Activated CD8-positive, alpha-beta memory T cell treated with anti-CD3 and anti-CD28 coated beads for 48 hours (primary cell): ENCODE measurements around the gene PKIB.
"Not testable (repeated sequence)": the region's sequence is repeated elsewhere in the genome, so short reads cannot be mapped to it uniquely, and the experiment has no call there.

Experiments used
- DNase-seq, 3 experiments: peaks; one replicate each; pipeline ENCODE4 v3.0.0-alpha.2; 2020; ENCODE audit warnings: low read depth in 2 of 3, low spot score in 2 of 3

The PKIB gene

DNA sequence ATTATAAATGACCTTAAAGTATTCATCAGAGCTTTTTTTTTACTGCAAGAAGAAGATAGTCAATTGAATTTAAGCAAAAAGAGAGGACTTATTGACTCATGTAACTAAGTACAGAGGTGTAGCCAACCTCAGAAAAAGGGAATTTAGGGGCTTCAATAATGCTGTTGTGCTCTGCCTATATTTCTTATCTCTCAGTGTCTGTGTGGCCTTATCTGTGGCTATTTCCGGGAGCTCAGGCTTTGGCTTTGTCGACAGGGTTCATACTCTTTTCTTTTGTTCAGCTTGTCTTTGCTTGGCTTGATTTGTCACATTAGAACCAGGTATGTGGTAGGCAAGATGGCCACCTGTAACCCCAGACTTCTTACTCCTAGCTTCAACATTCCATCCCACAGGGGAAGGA, 130.7 kb downstream of the PKIB start:
- DNase-seq, result no peak

DNA sequence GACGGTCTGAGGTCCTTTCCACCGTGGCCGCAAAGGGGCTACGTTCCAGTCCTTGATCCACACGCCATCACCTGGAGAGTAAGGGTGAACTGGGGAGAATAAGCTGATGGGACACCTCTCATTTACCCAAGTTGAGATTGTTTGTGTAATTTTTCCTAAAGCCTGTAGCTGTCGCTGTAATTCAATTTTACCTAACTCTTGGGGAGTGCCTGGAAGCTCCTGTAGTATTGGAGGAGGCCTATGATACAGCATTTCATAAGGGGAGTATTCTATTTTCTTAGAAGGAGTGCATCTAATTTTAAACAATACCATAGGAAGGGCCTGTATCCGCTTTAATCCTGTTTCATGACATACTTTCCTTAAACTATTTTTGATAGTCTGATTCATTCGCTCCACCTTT, 134.0 kb downstream of the PKIB start:
- DNase-seq, result not testable (repeated sequence)

DNA sequence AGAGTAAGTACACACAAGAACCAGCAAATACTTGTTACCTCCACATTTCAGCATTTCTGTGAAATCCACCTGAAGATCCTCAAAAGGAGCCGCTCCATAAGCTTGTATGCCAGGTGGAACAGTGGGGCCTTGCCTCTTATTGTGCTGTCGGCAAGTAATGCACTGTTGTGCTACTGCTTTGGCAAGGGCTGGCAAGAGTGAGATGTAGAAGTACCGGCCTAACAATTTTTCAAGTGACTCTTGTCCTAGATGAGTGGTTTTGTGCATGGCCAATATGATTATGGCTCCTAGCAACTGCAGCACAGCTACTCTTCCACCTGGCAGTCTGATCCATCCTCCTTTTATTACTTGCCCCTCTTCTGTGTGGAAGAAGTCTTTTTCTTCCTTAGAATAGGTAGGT, 134.7 kb downstream of the PKIB start:
- not testable (repeated sequence) for DNase-seq

DNA sequence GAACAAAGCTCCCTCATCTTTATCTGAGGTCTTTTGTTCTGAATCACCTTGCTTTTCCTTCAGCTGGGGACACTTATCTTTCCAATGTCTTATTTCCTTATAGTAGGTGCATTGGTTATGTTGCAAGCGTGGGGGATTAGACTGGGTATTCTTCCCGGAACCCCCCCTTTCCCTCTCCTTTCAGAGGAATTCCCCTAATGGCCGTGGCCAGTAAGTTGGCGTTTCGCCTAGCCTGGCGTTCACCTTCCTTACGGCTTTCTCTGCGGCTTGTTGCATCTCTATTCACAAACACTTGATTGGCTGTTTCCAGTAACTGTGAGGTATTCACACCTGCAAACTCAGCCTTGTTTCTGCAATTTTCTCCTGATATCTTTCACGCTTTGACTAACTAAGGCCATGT, 136.5 kb downstream of the PKIB start:
- no peak for DNase-seq

DNA sequence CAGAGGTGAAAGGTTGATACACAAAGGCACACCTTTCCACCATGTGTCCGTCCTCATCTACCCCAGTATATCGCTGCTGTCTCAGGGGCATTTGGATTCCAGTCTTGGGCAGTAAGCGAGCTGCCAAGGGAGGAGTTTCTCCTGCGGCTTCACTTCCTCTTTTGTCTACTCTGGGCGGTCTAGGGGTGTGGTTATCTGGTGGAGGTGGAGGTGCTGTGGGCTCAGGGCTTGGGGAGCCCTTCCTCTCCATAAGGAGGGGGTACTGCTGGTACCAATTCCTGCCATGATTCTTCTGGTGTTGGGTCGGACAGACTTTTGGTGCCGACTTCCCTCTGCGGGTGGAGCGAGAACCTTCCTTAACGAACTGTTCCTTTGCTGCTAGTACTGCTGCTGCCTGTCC, 137.4 kb downstream of the PKIB start:
- no peak for DNase-seq

DNA sequence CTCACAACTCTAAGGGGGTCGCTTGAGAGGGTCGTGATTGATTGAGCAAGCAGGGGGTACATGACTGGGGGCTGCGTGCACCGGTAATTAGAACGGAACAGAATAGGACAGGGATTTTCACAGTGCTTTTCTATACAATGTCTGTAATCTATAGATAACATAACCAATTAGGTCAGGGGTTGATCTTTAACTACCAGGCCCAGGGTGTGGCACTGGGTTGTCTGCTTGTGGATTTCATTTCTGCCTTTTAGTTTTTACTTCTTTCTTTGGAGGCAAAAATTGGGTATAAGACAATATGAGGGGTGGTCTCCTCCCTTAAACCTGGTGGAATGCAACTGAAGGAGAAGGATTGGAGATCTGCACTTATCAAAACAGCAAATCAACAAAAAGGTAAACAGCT, 138.7 kb downstream of the PKIB start:
- DNase-seq, result not testable (repeated sequence)

DNA sequence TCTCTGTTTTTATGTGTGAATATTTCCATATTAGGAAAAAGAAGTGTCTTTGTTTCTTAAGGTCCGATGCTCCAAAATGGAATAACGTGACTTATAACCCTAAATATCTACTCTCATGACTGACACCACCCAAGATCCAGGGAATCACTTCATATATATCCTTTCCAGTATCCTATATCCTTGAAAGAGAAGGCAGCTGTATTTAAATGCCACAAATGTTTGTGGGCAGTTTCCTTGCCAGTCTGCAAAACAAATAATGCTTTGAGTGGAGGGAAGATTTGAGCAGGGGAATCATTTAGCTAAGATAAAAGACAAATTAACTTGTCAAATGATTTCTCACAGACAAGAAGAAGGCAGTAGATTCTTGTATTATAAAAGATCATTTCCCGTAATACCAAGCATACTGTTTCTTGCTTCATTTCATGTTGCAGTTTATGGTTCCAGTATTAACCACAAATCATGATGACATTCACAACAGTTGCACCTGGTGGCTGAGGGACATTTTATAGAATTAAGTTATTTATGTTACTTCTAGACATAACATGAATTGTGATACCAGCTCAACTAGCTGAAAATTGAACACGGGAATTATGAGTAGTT, 139.3 kb downstream of the PKIB start:
- no peak for DNase-seq

DNA sequence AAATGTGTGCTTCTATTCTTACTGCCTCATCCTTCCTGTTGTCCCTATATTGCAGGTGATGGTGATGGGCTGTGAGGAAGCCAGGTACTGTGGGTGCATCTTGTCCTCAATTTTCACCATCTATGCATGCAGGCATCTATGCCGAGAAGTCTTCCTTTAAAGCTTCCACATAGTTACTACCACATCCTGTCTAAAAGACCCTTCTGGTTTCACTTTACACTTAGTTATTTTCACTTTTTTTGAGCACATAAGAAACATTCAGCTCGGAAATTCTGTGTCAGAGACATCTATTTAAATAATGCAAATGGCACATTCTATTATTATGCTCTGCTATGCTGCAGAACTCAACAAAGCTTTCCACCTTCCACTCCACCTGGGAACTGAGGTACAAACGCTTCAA, 141.1 kb downstream of the PKIB start:
- no peak for DNase-seq

DNA sequence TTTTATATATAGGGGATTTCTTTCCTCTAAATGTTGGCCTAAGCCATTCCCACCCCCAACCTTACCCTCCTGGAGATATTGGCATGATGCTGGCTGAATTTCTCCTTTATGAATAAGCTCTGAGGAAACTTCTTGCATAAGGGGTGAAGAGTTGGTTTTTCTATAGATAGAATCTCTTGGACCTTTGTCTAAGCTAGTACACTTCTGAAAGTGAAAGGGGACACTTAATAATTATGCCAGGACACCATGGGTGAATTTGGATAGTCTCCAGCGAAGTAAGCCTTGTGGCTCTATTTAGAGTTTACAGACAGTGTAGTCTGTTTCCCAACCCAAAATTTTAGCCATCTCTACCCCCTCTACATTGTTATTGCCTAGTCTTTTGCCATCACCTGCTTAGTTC, 142.3 kb downstream of the PKIB start:
- DNase-seq, result no peak

DNA sequence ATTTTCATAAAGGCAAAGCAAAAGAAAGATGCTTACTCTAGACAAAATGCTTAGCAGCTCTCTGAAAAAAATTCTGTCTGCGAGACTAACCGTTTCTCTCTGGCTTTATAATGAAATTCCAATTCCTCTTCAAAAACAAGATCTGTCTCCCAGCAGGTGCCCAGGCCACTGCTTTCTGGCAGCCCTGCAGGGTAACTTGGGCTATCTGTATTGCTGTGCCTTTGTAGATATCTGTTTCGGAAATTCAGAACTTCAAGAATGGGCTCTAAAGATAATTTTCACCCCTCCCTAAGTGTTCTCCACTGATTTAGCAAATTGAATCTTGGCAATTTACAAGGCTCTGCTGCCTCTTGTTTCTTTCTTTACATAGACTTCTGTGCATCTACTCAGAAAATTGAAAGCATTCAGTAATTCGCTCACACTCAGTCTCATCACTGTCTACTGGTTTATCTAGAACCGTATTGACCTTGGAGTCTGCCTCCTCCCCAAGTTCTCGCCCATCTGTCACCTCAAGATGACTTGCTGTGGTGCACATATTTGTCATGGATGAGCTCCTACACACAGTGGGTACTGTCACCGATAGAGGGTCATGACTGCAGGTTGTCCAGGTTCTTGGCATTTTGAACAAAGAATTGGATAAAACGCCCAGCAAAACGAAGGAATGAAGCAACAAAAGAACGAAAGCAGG, 142.9 kb downstream of the PKIB start:
- DNase-seq, result no peak

DNA sequence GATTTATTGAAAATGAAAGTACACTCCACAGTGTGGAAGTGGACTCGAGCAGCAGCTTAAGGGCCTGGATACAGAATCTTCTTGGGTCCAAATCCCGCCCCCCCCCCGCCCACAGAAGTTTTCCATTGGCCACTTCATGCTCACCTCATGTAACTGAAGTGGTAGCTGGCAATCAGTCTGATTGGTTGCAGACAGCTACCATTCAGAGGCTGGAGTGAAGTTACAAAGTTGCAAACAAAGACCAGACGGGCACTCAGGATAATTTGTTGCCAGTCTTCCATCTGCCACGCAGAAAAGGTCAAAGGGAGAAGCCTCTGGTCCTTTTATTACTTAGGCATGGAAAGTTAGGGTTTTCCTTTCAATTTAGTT, 143.5 kb downstream of the PKIB start:
- no peak for DNase-seq

DNA sequence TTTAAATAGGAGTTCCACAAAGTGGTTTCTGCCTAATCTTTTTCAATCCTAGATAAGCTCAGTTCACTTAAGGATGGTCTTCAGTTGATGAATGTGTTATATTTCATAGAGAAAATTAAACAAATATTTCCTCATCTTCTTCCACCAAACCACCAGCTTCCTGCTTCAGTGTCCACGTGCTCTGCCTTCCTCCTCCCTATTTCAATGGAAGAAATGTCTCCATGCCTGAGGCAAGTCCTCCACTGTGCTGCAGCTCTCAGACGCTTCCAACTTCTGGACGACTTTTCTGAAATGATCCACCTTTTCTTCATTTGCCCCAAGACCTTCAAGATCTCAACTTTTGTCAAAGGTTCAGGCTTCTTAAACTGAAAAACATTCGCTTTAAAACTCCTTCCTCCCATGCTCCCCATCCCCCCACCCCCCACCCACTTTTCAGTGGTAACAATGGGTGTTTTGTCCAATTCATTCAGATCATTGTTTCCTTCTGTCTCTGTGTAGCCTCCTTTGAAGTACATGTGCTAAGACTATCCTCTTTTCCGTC, 144.1 kb downstream of the PKIB start:
- DNase-seq, result no peak

DNA sequence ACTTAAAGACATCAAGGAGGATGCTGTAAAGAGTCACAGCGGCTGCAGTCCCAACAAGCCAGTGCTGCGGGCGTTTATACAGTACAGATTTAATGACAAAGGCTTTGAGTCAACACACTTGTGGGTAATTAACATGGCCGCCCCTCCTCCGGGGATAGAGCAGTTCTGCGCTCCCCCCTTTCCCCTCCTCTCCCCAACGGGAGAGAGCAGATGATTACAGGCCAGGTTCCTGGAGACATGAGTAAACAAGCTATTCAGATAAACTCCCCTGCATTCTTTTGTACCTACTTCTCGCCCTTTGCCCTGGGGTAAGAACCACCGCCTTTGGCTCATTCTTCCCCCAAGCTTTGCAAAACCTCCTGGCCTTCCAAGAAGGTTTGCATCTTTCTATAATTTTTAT, 145.7 kb downstream of the PKIB start:
- no peak for DNase-seq

DNA sequence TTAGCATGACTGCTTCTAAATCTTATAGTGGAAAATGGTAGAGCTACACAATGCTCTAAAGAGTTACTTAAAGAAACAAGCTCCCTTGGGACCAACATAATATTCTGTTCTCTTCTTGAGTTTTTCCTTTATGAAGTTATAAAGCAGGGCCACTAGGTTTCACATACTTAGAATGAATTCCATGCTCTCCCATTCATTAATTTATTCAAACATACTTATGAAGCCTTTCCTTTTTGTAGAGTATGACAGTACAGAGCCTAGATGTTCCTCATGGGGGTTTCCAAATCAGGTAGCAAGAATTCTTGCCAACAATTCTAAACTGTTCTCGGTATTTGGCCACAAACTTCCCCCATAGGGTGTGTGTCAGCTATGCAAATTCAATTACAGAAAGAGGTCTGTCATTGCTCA, 148.7 kb downstream of the PKIB start:
- DNase-seq, result no peak

DNA sequence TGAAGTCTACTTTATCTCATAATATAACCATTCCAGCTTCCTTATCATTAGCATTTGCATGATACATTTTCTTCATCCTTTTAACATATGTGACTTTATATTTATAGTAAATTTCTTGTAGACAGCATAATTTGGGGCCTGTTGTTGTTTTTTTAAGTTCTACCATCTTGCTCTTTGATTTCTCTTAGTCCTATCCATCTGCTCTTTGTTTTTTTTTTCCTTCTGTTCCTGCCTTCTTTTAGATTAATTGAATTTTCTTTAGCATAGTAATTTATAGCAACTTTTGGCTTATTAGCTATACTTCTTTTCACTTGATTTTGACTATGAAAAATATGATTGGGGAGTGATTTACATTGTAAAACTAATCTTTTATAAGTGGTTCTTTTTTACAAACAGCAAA, 150.1 kb downstream of the PKIB start:
- no peak for DNase-seq

DNA sequence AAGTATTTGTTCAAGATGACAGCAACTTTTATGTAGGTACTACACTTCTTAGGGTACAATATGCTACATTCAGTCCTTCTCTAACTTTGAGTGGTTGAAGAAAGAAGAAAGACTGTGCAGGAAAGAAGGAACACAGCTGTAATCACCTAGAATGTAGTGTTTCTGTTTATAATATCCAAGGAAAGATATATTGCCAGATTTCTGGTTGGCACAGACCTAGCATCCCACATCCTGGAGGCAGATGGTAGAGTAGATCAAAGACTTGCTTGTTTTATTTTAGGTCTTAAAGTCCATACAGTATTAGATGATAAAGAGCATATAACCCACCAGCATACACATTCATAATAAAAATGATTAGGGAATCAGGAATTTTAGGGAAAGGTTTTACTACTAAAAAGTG, 156.1 kb downstream of the PKIB start:
- DNase-seq, result no peak

DNA sequence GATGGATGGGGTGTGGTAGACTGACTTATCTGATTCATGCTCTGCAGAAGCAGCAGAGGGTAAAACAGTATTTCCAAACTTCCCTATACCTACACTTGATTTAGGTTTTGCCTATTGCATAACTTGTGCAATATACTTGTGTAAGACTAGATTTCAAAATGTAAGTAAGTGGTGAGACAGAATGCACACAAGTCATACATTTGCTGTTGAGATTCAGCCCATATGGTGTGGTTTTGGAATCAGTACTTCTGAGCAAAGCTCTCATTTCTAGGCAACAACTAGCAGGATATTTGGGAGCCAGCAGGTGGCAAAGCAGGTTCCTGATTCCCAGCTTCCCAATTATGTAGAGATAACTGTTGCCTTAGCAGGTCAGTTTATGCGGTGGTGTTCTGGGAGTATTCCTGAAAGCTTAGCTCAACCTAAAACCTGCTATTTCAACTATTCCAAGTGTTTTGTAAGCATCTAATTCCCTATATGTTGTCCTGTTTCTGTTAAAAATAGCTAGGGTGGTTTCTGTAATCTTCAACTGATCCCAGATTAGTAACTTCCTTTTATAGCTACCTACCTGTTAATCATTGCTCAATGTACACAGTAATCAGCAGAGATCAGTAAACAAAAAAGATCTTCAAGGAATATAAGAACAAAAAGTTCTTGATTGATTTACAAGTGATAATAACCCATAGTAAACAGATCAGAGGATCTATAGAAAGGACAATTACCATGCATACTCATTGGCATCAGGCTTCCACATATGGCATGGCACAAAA, 160.8 kb downstream of the PKIB start:
- DNase-seq, result no peak

DNA sequence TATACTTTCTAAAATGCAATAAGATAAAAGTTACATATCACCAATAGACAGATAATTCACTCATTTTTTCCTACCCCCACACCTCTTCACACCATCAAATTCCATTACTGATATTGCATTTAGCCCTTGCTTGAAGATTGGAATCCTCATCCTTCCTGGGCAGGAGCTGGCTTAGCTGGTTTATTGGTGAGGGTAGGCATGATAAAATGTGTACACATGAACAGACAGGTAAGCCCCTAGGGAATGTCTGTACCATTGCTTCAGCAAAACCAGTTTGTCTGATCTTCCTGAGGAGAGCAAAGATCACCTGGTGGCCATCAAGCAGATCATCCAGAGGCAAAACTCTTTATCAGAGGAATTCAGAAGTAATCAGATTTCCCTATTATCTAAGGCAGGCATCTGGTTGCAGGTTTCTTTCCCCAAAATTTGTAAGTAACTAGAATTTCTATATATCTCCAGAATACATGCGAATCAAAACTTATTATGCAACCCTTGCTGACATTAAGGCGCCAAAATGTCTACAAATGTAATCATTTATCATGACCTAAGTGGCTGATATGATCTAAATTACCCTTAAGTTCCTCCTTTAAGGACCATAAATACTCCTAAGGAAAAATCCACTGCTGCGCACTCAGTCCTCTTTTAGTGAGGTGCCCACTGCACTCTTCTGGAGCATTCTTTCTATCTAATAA, 162.7 kb downstream of the PKIB start:
- no peak for DNase-seq
